HEK293 (cell line): ENCODE data around the gene CDC42EP1.

Experiments
- BCL11B ChIP-seq: fragments of 450-650 bp; formaldehyde crosslinking; IDR thresholded peaks from 2 replicates; pipeline ENCODE4 v1.5.1; 2016; ENCODE audit warnings: low read depth, missing biosample characterization, missing genetic modification characterization
- GLIS2 ChIP-seq: fragments of 450-650 bp; formaldehyde crosslinking; IDR thresholded peaks from 2 replicates; pipeline ENCODE4 v1.5.1; 2016; ENCODE audit warnings: missing biosample characterization, missing genetic modification characterization
- KLF7 ChIP-seq: fragments of 450-650 bp; formaldehyde crosslinking; IDR thresholded peaks from 2 replicates; pipeline ENCODE4 v1.5.1; 2016; ENCODE audit warnings: missing biosample characterization, missing genetic modification characterization, borderline replicate concordance
- MYNN ChIP-seq: fragments of 450-650 bp; formaldehyde crosslinking; IDR thresholded peaks from 2 replicates; pipeline ENCODE4 v1.5.1; 2016; ENCODE audit warnings: missing biosample characterization, missing genetic modification characterization, borderline replicate concordance
- PRDM1 ChIP-seq: fragments of 450-650 bp; formaldehyde crosslinking; IDR thresholded peaks from 2 replicates; pipeline ENCODE4; 2016; ENCODE audit warnings: missing biosample characterization, missing genetic modification characterization
- RBAK ChIP-seq: fragments of 450-650 bp; formaldehyde crosslinking; IDR thresholded peaks from 2 replicates; pipeline ENCODE4 v1.5.1; 2016; ENCODE audit warnings: missing biosample characterization, missing genetic modification characterization
- SP3 ChIP-seq: fragments of 450-650 bp; formaldehyde crosslinking; IDR thresholded peaks from 2 replicates; pipeline ENCODE4 v1.5.1; 2016; ENCODE audit warnings: missing biosample characterization, missing genetic modification characterization
- SP7 ChIP-seq: fragments of 450-650 bp; formaldehyde crosslinking; IDR thresholded peaks from 2 replicates; pipeline ENCODE4 v1.5.1; 2016; ENCODE audit warnings: missing biosample characterization, missing genetic modification characterization
- TRIM28 ChIP-seq: IDR thresholded peaks from 2 replicates; pipeline ENCODE4 v1.6.1; 2011; ENCODE audit warnings: low read length, control low read depth, borderline replicate concordance
- YY1 ChIP-seq: fragments of 450-650 bp; formaldehyde crosslinking; IDR thresholded peaks from 2 replicates; pipeline ENCODE4 v1.5.1; 2018; ENCODE audit warnings: missing biosample characterization, missing genetic modification characterization
- ZBTB17 ChIP-seq: fragments of 450-650 bp; formaldehyde crosslinking; IDR thresholded peaks from 2 replicates; pipeline ENCODE4 v1.5.1; 2016; ENCODE audit warnings: missing biosample characterization, missing genetic modification characterization
- ZBTB20 ChIP-seq: fragments of 450-650 bp; formaldehyde crosslinking; IDR thresholded peaks from 2 replicates; pipeline ENCODE4 v1.5.1; 2016; ENCODE audit warnings: missing biosample characterization, missing genetic modification characterization
- ZBTB21 ChIP-seq: fragments of 450-650 bp; formaldehyde crosslinking; IDR thresholded peaks from 2 replicates; pipeline ENCODE4 v1.5.1; 2017; ENCODE audit warnings: missing biosample characterization, missing genetic modification characterization
- ZBTB48 ChIP-seq: fragments of 450-650 bp; formaldehyde crosslinking; IDR thresholded peaks from 2 replicates; pipeline ENCODE4 v1.5.1; 2016; ENCODE audit warnings: missing biosample characterization, missing genetic modification characterization
- ZFHX2 ChIP-seq: fragments of 450-650 bp; formaldehyde crosslinking; conservative IDR thresholded peaks from 2 replicates; pipeline ENCODE4 v1.5.1; 2016; ENCODE audit warnings: missing biosample characterization, missing genetic modification characterization
- ZFP3 ChIP-seq: fragments of 450-650 bp; formaldehyde crosslinking; IDR thresholded peaks from 2 replicates; pipeline ENCODE4 v1.5.1; 2016; ENCODE audit warnings: low read depth, missing biosample characterization, missing genetic modification characterization
- ZNF114 ChIP-seq: fragments of 450-650 bp; formaldehyde crosslinking; IDR thresholded peaks from 2 replicates; pipeline ENCODE4 v1.5.0; 2017; ENCODE audit warnings: missing biosample characterization, missing genetic modification characterization
- ZNF174 ChIP-seq: fragments of 450-650 bp; formaldehyde crosslinking; IDR thresholded peaks from 2 replicates; pipeline ENCODE4 v1.5.0; 2017; ENCODE audit warnings: missing biosample characterization, mild to moderate bottlenecking, missing genetic modification characterization
- ZNF202 ChIP-seq: fragments of 450-650 bp; formaldehyde crosslinking; IDR thresholded peaks from 2 replicates; pipeline ENCODE4 v1.5.1; 2016; ENCODE audit warnings: missing biosample characterization, missing genetic modification characterization, borderline replicate concordance
- ZNF24 ChIP-seq: fragments of 450-650 bp; formaldehyde crosslinking; IDR thresholded peaks from 2 replicates; pipeline ENCODE4 v1.5.1; 2016; ENCODE audit warnings: missing biosample characterization, missing genetic modification characterization
- ZNF311 ChIP-seq: fragments of 450-650 bp; formaldehyde crosslinking; IDR thresholded peaks from 2 replicates; pipeline ENCODE4 v1.5.1; 2017; ENCODE audit warnings: missing biosample characterization, missing genetic modification characterization, borderline replicate concordance
- ZNF341 ChIP-seq: fragments of 450-650 bp; formaldehyde crosslinking; IDR thresholded peaks from 2 replicates; pipeline ENCODE4; 2016; ENCODE audit warnings: low read depth, missing biosample characterization, missing genetic modification characterization
- ZNF366 ChIP-seq: fragments of 450-650 bp; formaldehyde crosslinking; conservative IDR thresholded peaks from 2 replicates; pipeline ENCODE4 v1.5.1; 2016; ENCODE audit warnings: missing biosample characterization, missing genetic modification characterization
- ZNF48 ChIP-seq: fragments of 450-650 bp; formaldehyde crosslinking; IDR thresholded peaks from 2 replicates; pipeline ENCODE4 v1.5.1; 2016; ENCODE audit warnings: missing biosample characterization, missing genetic modification characterization
- ZNF514 ChIP-seq: fragments of 450-650 bp; formaldehyde crosslinking; IDR thresholded peaks from 2 replicates; pipeline ENCODE4 v1.5.1; 2016; ENCODE audit warnings: missing biosample characterization, missing genetic modification characterization
- ZNF521 ChIP-seq: fragments of 450-650 bp; formaldehyde crosslinking; IDR thresholded peaks from 2 replicates; pipeline ENCODE4 v1.5.1; 2017; ENCODE audit warnings: missing biosample characterization, mild to moderate bottlenecking, missing genetic modification characterization
- ZNF596 ChIP-seq: fragments of 450-650 bp; IDR thresholded peaks from 2 replicates; pipeline ENCODE4 v1.5.0; 2018; ENCODE audit warnings: missing biosample characterization, mild to moderate bottlenecking, missing genetic modification characterization, moderate library complexity
- ZNF600 ChIP-seq: fragments of 450-650 bp; formaldehyde crosslinking; IDR thresholded peaks from 2 replicates; pipeline ENCODE4 v1.5.1; 2016; ENCODE audit warnings: missing biosample characterization, missing genetic modification characterization
- ZNF629 ChIP-seq: fragments of 450-650 bp; formaldehyde crosslinking; IDR thresholded peaks from 2 replicates; pipeline ENCODE4 v1.5.1; 2017; ENCODE audit warnings: missing biosample characterization, missing genetic modification characterization
- ZNF707 ChIP-seq: fragments of 450-650 bp; formaldehyde crosslinking; IDR thresholded peaks from 2 replicates; pipeline ENCODE4 v1.5.1; 2016; ENCODE audit warnings: missing biosample characterization, missing genetic modification characterization
- ZNF776 ChIP-seq: fragments of 450-650 bp; formaldehyde crosslinking; IDR thresholded peaks from 2 replicates; pipeline ENCODE4 v1.5.0; 2017; ENCODE audit warnings: missing biosample characterization, missing genetic modification characterization, borderline replicate concordance
- ZNF777 ChIP-seq: fragments of 450-650 bp; formaldehyde crosslinking; IDR thresholded peaks from 2 replicates; pipeline ENCODE4 v1.5.1; 2017; ENCODE audit warnings: missing biosample characterization, missing genetic modification characterization, borderline replicate concordance
- ZNF791 ChIP-seq: fragments of 450-650 bp; formaldehyde crosslinking; IDR thresholded peaks from 2 replicates; pipeline ENCODE4 v1.5.1; 2016; ENCODE audit warnings: missing biosample characterization, missing genetic modification characterization
- ZNF792 ChIP-seq: fragments of 450-650 bp; formaldehyde crosslinking; IDR thresholded peaks from 2 replicates; pipeline ENCODE4 v1.5.1; 2016; ENCODE audit warnings: missing biosample characterization, missing genetic modification characterization
- ZSCAN23 ChIP-seq: fragments of 450-650 bp; formaldehyde crosslinking; IDR thresholded peaks from 2 replicates; pipeline ENCODE4 v1.5.1; 2016; ENCODE audit warnings: missing biosample characterization, missing genetic modification characterization
- TF ChIP-seq, protein P1 (sequence below): fragments of 450-650 bp; formaldehyde crosslinking; IDR thresholded peaks from 2 replicates; pipeline ENCODE4 v1.5.1; 2017; ENCODE audit warnings: missing biosample characterization, missing genetic modification characterization
- TF ChIP-seq, protein P2 (sequence below): fragments of 450-650 bp; formaldehyde crosslinking; conservative IDR thresholded peaks from 2 replicates; pipeline ENCODE4 v1.5.1; 2016; ENCODE audit warnings: low read depth, missing biosample characterization, missing genetic modification characterization

CDC42EP1 gene

DNA sequence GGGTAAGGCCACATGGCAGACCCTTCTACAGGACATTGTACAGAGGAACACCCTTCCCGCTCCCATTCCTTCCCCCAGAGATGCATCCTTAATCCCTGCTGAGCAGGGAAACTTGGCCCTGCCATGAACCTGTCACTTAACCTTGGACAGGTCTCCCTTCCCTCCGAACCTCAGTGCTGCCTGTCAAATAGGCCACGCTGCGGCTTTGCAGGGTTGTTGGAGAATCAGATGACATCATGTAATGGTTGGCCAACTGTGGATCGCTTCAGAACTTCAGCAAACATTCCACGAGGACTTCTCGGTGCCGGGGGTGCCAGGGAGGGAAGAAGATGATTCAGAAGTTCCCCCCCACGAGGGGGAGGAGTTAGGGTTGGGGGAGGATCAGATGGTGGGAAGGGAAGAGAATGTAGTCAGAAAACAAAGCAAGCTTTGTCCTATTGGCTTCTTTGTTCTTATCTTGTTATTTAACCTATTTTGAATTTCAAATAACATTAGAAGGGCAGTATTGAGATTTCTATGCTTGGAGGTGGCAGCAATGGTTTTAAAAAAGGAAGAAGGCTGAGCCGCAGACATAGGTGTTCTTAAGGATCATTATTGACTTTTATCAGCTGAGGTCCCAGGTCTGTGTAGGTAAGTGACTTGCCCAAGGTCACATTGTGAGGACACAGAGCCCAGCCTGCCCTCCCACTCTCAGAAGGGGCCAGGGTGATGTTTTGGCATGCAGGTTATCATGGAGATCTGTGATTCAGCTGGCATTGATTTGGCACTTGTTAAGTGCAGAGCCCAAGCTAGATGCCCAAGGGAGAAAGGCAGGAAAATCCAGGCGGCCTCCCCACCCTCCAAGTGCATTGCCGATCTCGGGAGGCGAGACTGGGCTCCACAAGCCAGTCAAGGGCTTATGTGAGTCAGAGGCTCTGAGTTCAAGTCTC lies 3.1 kb downstream of the CDC42EP1 start (continued):
- no peak for TF ChIP-seq KLF7 (tag by site-specific recombination)
- TF ChIP-seq, protein P1, sequence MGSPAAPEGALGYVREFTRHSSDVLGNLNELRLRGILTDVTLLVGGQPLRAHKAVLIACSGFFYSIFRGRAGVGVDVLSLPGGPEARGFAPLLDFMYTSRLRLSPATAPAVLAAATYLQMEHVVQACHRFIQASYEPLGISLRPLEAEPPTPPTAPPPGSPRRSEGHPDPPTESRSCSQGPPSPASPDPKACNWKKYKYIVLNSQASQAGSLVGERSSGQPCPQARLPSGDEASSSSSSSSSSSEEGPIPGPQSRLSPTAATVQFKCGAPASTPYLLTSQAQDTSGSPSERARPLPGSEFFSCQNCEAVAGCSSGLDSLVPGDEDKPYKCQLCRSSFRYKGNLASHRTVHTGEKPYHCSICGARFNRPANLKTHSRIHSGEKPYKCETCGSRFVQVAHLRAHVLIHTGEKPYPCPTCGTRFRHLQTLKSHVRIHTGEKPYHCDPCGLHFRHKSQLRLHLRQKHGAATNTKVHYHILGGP (tag by site-specific recombination), result no peak
- peak; percentile 49; the same call in 1 of the 2 replicates for TF ChIP-seq ZBTB20 (tag by site-specific recombination)
- TF ChIP-seq YY1 (tag by site-specific recombination), result no peak
- no peak for TF ChIP-seq ZNF791
- no peak for TF ChIP-seq ZNF521 (tag by site-specific recombination)
- TF ChIP-seq TRIM28, result peak; percentile 11; the same call in 1 of the 2 replicates
- peak; percentile 51; the same call in 1 of the 2 replicates for TF ChIP-seq ZNF366 (tag by site-specific recombination)
- no peak for TF ChIP-seq ZNF707 (tag by site-specific recombination)
- no peak for TF ChIP-seq ZNF776 (tag by site-specific recombination)
- TF ChIP-seq ZFP3 (tag by site-specific recombination), result no peak
- TF ChIP-seq ZSCAN23 (tag by site-specific recombination), result peak; percentile 34; the same call in 1 of the 2 replicates
- TF ChIP-seq ZNF792 (tag by site-specific recombination), result no peak
- TF ChIP-seq ZNF600 (tag by site-specific recombination), result peak; percentile 82; the same call in 1 of the 2 replicates
- peak; percentile 66 for TF ChIP-seq SP3 (tag by site-specific recombination)
- 0 out of 2 replicates have a peak, but pooled peaks have one; percentile 7 for TF ChIP-seq PRDM1 (tag by site-specific recombination)
- TF ChIP-seq ZNF341 (tag by site-specific recombination), result peak; percentile 53
- no peak for TF ChIP-seq MYNN (tag by site-specific recombination)
- TF ChIP-seq ZBTB17 (tag by site-specific recombination), result peak; percentile 79
- TF ChIP-seq ZBTB21, result peak; percentile 65
- peak; percentile 93 for TF ChIP-seq ZNF629 (tag by site-specific recombination)
- TF ChIP-seq ZNF311, result no peak
- peak; percentile 31; the same call in 1 of the 2 replicates for TF ChIP-seq ZNF24
- TF ChIP-seq BCL11B (tag by site-specific recombination), result 0 out of 2 replicates have a peak, but pooled peaks have one; percentile 54
- TF ChIP-seq RBAK (tag by site-specific recombination), result no peak
- TF ChIP-seq ZNF514 (tag by site-specific recombination), result no peak
- no peak for TF ChIP-seq ZBTB48
- TF ChIP-seq ZNF202 (tag by site-specific recombination), result no peak
- TF ChIP-seq, protein P2, sequence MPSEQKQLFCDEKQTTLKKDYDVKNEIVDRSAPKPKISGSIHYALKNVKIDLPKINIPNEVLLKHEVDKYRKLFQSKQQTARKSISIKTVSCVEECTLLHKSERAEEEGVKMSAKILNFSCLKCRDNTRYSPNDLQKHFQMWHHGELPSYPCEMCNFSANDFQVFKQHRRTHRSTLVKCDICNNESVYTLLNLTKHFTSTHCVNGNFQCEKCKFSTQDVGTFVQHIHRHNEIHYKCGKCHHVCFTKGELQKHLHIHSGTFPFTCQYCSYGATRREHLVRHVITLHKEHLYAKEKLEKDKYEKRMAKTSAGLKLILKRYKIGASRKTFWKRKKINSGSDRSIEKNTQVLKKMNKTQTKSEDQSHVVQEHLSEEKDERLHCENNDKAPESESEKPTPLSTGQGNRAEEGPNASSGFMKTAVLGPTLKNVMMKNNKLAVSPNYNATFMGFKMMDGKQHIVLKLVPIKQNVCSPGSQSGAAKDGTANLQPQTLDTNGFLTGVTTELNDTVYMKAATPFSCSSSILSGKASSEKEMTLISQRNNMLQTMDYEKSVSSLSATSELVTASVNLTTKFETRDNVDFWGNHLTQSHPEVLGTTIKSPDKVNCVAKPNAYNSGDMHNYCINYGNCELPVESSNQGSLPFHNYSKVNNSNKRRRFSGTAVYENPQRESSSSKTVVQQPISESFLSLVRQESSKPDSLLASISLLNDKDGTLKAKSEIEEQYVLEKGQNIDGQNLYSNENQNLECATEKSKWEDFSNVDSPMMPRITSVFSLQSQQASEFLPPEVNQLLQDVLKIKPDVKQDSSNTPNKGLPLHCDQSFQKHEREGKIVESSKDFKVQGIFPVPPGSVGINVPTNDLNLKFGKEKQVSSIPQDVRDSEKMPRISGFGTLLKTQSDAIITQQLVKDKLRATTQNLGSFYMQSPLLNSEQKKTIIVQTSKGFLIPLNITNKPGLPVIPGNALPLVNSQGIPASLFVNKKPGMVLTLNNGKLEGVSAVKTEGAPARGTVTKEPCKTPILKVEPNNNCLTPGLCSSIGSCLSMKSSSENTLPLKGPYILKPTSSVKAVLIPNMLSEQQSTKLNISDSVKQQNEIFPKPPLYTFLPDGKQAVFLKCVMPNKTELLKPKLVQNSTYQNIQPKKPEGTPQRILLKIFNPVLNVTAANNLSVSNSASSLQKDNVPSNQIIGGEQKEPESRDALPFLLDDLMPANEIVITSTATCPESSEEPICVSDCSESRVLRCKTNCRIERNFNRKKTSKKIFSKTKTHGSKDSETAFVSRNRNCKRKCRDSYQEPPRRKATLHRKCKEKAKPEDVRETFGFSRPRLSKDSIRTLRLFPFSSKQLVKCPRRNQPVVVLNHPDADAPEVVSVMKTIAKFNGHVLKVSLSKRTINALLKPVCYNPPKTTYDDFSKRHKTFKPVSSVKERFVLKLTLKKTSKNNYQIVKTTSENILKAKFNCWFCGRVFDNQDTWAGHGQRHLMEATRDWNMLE (tag by site-specific recombination), result no peak
- TF ChIP-seq ZNF48 (tag by site-specific recombination), result no peak
- TF ChIP-seq GLIS2 (tag by site-specific recombination), result peak; percentile 78
- no peak for TF ChIP-seq ZNF777 (tag by site-specific recombination)
- no peak for TF ChIP-seq ZNF596 (tag by site-specific recombination)
- TF ChIP-seq ZNF114 (tag by site-specific recombination), result no peak
- peak; percentile 77 for TF ChIP-seq SP7 (tag by site-specific recombination)
- peak; percentile 27; the same call in 1 of the 2 replicates for TF ChIP-seq ZFHX2 (tag by site-specific recombination)
- TF ChIP-seq ZNF174, result no peak
